WERI-Rb-1 (cell line): ENCODE measurements around the gene CEBPZ.

Experiments
- DNase-seq: peaks from one replicate; pipeline ENCODE4 v3.0.0-alpha.2; 2020
- H3K27ac ChIP-seq: fragments of 250-450 bp; sonication (Bioruptor Pico); 2 replicates; pipeline ENCODE4 v1.5.1; 2020; ENCODE audit warnings: mild to moderate bottlenecking, moderate library complexity
- H3K27me3 ChIP-seq: fragments of 250-450 bp; sonication (Bioruptor Pico); 2 replicates; pipeline ENCODE4 v1.5.1; 2021; ENCODE audit warnings: mild to moderate bottlenecking, low read depth, moderate library complexity; ENCODE audit not compliant: insufficient read depth, severe bottlenecking
- H3K36me3 ChIP-seq: fragments of 250-450 bp; sonication (Bioruptor Pico); 2 replicates; pipeline ENCODE4 v1.5.1; 2020; ENCODE audit warnings: mild to moderate bottlenecking, moderate library complexity
- H3K4me3 ChIP-seq: 2 replicates; pipeline ENCODE4 v1.5.1; 2011; ENCODE audit warnings: low read depth, mild to moderate bottlenecking, control low read depth, low read length
- H3K9me3 ChIP-seq: fragments of 250-450 bp; sonication (Bioruptor Pico); 2 replicates; pipeline ENCODE4 v1.5.1; 2021; ENCODE audit warnings: mild to moderate bottlenecking, moderate library complexity; ENCODE audit not compliant: severe bottlenecking
- TF ChIP-seq, protein P1 (sequence below): IDR thresholded peaks from 2 replicates; pipeline ENCODE4 v1.5.1; 2011; ENCODE audit warnings: low read depth, mild to moderate bottlenecking, control low read depth, inconsistent platforms, low read length

The CEBPZ gene

GRCh38 chr2:37267685-37268084 lies 36.3 kb upstream of the CEBPZ start:
- Histone ChIP-seq H3K36me3 (peaks cover 72% of the 10 kb centered on the region), H3K27ac (no peak overlapping the region), H3K4me3 (no peak overlapping the region), H3K27me3 (no peaks in the 10 kb centered on the region), H3K9me3 (no peaks in the 10 kb centered on the region)
- DNase-seq = no peak
- TF ChIP-seq, protein P1, sequence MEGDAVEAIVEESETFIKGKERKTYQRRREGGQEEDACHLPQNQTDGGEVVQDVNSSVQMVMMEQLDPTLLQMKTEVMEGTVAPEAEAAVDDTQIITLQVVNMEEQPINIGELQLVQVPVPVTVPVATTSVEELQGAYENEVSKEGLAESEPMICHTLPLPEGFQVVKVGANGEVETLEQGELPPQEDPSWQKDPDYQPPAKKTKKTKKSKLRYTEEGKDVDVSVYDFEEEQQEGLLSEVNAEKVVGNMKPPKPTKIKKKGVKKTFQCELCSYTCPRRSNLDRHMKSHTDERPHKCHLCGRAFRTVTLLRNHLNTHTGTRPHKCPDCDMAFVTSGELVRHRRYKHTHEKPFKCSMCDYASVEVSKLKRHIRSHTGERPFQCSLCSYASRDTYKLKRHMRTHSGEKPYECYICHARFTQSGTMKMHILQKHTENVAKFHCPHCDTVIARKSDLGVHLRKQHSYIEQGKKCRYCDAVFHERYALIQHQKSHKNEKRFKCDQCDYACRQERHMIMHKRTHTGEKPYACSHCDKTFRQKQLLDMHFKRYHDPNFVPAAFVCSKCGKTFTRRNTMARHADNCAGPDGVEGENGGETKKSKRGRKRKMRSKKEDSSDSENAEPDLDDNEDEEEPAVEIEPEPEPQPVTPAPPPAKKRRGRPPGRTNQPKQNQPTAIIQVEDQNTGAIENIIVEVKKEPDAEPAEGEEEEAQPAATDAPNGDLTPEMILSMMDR = no peak

DNA sequence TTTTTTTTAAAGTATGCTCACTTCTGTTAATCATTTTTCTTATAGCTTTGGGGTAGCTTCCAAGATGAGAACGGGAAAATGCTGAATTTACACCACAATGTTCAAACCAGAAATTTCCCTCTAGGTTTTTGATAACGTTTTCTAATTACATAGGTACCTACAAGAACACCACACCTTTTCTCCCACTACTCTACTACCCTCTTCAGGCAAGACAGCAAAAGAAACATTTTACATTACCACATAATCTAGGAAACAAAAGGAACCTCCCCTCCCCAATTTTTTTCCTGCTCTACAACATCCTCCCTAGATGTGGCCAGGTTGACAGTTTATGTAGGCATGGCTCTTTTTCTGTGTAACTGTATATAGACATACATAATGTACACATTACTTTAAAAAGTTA lies 32.4 kb upstream of the CEBPZ start:
- Histone ChIP-seq H3K36me3 (peaks cover 71% of the 10 kb centered on the region), H3K27me3 (no peaks in the 10 kb centered on the region), H3K27ac (no peak overlapping the region), H3K9me3 (no peaks in the 10 kb centered on the region), H3K4me3 (no peak overlapping the region)
- no peak for DNase-seq
- TF ChIP-seq, protein P1 = no peak

DNA sequence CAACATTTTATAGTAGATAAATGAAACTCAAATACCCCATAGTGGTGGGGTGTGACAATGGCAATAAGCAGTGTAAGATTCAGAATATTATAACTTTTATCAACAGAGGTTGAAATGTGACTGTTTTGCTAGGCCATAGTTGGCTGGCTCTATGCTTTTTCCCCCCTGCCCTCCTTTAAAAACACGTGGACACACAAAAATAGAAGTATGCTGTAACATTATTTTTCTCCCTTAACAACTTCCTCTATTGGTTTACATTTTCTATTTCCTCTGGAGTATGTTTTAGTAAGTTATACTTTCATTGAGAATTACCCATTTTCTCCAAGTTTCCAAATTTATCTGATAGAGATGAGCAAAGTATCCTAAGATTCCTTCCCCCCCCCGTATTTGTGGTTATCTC lies 31.1 kb upstream of the CEBPZ start:
- TF ChIP-seq, protein P1 = no peak
- peaks cover 67% of the 10 kb centered on the region for H3K36me3 ChIP-seq
- no peak overlapping the region for H3K27ac ChIP-seq
- H3K9me3 ChIP-seq = no peaks in the 10 kb centered on the region
- no peak for DNase-seq
- no peaks in the 10 kb centered on the region for H3K27me3 ChIP-seq
- H3K4me3 ChIP-seq = no peak overlapping the region

DNA sequence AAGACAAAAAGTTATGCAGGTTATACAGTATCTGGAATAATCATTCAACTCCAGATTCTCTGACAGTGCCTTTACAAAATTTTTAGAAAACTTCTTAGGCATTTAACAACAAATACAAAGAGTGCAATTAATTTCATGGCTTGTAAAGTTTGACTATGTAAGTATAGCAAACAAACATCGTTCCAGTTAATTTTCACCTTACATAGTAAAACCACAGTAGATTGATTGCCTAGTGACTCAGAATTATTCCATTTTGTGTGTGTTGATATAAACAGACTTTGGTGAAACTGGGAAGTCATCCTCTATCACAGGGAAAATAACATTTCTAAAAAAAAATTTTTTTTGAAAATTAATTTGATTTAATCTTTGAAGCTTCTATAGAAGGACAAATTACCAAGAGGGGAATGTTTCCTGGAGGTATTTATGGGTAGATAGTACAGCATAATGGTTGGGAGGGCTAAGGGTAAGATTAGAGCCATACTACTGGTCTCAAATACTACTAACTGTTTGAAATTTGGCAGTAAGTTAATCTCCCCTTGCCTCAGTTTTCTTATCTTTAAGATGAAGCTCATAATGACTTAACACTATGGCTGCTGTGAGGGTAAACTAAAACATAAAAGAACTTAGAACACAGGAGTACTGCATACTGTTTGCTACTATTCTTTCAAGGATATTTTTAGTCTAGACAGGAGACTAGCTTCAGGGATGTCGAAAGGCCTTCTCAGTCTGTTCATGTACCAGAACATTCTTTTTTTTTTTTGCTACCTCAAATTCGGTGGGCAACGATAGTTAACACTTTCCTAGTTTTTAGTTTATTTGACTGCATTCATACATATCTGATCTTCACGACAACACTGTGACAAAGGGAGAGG lies 19.7 kb upstream of the CEBPZ start:
- Histone ChIP-seq H3K36me3 (peaks cover 88% of the 10 kb centered on the region), H3K27ac (no peak overlapping the region), H3K4me3 (no peak overlapping the region), H3K27me3 (no peaks in the 10 kb centered on the region), H3K9me3 (no peaks in the 10 kb centered on the region)
- TF ChIP-seq, protein P1 = no peak
- DNase-seq = no peak

- TF ChIP-seq, protein P1 = no peak
Measured at GRCh38 chr2:37246205-37246604, 14.8 kb upstream of the CEBPZ start.

More at GRCh38 chr2:37246205-37246604, 14.8 kb upstream of the CEBPZ start:
- Histone ChIP-seq H3K4me3 (no peak overlapping the region), H3K36me3 (peaks cover 78% of the 10 kb centered on the region), H3K27me3 (no peaks in the 10 kb centered on the region), H3K9me3 (no peaks in the 10 kb centered on the region), H3K27ac (no peak overlapping the region)
- DNase-seq = no peak
